HG02943 (cell line): ENCODE data around the gene SLC22A7.

Source experiments
- ATAC-seq: cut with Tn5 transposase; IDR thresholded peaks from one replicate; pipeline ENCODE4 v1.9.1; 2021; ENCODE audit warnings: mild to moderate bottlenecking, low read depth, moderate library complexity; ENCODE audit not compliant: unreplicated experiment

The SLC22A7 gene

DNA sequence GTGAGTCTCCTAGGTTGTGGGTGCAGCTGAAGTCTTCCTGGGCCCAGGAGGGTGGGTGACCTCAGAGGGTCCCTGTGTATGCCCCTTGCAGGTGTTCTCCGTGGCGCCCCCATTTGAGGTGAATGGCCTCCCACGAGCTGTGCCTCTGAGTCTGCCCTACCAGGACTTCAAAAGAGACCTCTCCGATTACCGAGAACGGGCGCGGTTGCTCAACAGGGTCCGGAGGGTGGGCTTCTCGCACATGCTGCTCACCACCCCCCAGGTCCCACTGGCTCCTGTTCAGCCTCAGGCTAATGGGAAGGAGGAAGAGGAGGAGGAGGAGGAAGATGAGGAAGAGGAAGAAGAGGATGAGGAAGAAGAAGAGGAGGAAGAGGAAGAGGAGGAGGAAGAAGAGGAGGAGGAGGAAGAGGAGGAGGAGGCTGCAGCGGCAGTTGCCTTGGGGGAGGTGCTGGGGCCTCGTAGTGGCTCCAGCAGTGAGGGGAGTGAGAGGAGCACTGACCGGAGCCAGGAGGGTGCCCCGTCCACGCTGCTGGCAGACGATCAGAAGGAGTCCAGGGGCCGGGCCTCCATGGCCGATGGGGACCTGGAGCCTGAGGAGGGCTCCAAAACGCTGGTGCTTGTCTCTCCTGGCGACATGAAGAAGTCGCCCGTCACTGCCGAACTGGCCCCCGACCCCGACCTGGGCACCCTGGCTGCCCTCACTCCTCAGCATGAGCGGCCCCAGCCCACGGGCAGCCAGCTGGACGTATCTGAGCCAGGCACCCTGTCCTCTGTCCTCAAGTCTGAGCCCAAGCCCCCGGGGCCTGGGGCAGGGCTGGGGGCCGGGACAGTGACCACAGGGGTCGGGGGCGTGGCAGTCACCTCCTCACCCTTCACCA, 15.2 kb upstream of the SLC22A7 start:
- no peak for ATAC-seq

DNA sequence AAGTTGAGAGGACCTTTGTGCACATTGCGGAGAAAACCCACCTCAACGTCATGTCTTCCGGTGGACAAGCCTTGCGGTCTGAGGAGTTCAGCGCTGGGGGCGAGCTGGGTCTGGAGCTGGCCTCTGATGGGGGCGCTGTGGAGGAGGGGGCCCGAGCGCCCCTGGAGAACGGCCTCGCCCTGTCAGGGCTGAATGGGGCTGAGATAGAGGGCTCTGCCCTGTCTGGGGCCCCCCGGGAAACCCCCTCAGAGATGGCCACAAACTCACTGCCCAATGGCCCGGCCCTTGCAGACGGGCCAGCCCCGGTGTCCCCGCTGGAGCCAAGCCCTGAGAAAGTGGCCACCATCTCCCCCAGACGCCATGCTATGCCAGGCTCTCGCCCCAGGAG, 14.6 kb upstream of the SLC22A7 start:
- ATAC-seq = no peak

DNA sequence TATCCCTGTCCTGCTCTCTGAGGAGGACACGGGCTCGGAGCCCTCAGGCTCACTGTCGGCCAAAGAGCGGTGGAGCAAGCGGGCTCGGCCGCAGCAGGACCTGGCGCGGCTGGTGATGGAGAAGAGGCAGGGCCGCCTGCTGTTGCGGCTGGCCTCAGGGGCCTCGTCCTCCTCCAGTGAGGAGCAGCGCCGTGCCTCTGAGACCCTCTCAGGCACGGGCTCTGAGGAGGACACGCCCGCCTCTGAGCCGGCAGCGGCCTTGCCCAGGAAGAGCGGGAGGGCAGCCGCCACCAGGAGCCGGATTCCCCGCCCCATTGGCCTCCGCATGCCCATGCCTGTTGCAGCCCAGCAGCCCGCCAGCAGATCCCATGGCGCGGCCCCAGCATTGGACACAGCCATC, 14.2 kb upstream of the SLC22A7 start:
- no peak for ATAC-seq

DNA sequence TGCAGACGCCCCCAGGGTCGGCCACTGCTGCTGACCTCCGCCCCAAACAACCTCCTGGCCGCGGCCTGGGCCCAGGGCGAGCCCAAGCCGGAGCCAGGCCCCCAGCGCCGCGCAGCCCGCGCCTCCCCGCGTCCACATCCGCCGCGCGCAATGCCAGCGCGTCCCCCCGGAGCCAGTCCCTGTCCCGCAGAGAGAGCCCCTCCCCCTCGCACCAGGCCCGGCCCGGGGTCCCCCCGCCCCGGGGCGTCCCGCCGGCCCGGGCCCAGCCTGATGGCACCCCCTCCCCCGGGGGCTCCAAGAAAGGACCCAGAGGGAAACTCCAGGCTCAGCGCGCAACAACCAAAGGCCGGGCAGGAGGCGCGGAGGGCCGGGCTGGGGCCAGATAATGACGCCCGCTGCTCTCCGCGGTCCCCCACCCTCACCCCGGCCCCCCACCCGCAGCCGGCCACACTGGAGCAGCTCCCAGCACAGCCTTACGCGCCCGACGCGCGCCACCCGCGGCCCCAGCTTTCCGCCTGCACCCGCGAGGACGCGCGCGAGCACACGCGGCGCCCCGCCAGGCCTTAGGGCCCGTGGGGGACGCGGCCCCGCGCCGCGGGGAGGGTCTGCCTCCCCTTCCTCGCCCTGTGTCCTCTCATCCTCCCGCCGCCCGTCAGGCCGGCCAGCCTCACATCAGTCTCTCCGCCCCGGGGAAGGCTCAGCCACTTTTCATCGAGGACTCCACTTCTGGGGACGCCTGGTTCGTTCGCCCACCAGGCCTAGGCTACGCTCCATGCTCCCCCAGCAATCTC, 12.9 kb upstream of the SLC22A7 start:
- no peak for ATAC-seq

DNA sequence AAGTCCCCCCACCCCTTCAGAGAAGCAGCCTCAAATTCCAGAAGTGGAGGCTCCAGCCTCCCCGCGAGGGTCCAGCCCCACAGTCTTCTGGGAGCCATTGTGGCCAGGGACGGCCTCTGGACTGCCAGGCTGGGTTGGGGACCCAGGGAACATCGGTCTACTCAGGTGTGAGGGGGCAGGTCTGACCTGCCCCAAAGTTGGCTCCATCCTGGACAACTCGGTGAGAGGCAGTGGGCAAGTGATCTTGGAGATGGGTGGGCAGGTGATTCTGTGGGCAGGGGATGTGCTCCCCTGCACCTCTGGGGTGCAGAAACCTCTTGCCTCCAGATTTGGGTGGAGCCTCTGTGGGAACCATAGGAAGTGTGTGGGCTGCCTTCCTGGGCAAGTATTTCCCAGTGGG, 12.2 kb upstream of the SLC22A7 start:
- ATAC-seq = no peak

DNA sequence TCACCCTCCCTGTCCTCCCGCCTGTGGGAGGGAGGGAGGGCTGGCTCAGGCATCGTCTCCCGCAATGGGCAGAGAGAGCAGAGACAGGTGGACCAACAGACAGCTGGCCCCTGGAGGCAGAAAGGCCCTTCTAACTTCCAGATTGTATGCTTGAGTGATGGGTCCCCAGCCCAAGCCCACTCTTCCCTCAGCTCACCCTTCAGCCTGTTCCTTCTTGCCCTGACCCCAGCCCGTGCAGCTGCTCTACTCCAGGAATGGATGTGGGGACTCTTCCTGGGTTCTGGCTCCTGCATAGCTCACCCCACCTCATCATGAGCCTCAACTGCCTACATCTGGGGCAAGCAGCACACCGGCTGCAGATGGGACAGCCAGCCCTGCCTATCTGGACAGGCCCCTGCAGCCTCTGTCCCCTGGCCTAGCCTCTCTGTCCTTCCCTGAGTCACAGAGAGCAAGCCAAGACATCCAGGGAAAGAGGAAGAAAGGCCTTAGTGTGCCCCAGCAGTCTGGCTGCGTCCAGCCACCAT, 11.5 kb upstream of the SLC22A7 start:
- ATAC-seq = no peak

DNA sequence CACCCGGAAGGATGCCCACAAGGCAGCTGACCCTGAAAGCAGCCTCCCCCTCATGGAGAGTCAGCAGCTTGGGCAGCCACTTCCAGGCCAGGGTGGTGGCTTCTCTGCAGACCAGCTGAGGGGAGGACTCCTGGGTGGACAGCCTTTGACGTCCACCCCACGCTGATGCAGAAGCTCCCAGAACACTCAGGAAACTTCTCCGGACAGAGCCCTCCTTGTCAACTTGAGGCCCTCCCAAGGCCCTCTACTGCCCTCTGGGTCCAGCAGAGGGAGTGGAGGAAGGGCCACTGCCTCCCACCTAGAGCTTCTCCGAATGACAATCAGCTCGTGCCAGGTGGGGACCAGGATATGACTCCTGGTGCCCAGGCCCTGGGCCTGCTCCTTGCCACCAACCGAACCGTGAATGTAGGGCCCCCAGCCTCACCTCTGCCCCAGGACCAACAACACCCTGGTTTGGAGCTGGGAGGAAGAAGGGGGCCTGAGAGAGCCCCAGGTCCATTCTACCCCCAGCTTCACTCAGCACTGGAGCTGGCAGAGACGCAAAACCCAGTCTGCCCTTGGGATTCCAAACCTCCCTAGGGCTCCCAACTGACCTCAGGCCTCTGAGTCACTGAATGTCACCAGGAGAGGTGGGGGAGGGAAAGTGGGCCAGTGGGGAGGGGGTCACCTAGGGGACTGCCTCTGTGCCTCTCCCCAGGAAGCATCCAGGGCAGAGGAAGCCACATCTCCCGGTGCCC, 10.9 kb upstream of the SLC22A7 start:
- no peak for ATAC-seq

DNA sequence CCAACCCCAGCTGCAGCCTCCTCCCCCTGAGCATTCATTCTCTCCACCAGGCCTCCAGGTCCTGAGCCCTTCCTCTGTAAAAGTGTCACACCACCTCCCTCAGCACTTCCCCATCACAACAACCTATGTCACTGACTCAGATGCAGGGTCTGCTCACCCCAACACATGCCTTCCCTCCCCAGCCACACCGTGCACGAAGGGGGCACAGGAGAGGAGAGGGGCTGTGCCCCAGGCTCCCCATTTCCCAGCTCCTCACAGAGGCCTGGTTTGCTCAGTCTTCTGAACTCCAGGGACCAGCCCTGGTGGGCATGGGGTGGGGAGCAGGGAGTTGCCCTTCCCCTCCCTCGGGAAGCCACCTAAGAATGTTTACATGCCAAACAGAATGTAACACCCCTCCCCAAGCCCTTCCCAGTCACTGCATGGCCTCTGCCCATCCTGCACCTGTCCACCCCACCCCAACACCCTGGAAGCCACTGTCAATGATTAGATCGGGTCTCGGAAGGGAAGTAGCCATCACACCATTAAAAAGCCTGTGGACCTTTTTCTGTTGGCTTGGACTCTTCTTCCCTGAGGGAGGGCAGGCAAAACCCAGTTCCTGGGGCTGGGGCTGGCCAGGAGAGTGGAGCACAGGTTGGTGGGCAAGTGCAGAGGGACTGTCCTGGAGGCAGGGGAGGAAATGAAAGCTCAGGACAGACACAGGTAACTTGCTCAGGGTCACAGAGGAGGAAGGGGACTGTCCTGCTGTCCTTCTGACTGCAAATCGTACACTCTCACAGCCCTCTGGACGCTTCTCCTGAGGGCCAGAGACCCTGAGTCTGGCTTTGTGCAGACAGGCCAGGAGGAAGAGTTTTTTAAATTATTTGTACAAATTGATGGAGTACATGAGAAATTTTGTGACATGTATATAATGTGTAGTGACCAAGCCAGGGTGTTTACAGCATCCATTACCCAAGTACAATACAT, 10.1 kb upstream of the SLC22A7 start:
- no peak for ATAC-seq

DNA sequence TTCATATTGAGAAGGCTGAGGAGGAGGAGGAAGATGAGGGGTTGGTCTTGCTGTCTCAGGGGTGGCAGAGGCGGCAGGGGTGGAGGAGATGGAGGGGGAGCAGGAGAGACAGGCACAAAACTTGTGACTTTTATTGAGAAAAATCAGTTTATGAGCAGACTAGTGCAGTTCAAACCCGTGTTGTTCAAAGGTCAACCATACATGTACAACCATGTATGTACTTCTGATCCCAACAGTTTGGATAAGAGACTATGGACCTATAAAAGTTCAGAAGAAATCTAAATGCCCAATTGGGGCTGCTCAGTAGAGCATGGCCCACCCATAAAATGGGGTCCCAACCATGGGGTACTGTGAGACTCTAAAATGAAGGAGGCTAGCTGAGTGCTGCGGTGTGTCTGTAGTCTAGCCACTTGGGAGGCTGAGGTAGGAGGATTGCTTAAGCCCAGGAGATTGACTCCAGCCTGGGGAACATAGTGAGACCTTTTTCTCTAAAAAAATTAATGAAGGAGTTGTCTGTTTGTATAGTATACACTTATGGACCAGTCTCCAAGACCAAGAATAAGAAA, 7.6 kb upstream of the SLC22A7 start:
- no peak for ATAC-seq

DNA sequence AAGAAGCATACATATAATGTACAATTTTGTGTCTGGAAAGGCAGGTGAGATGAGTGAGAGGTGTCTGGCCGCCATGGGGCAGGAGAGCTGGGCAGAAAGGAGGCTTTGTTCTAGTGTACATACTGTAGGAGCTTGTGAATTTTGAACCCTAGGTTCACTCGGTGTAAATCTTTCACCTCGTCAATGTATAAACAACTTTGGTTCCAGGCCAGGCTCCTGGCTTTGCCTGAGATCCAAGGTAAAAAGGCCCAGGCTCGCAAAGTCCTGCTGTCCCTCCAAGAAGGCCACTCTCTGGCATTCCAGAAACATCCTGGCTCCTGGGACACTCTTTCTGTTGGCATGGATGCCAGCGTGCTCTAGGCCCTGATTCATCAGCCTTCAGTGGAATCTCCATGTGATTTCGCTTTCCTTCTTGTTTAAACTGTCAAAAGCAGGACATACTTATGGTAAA, 7.1 kb upstream of the SLC22A7 start:
- ATAC-seq = no peak

DNA sequence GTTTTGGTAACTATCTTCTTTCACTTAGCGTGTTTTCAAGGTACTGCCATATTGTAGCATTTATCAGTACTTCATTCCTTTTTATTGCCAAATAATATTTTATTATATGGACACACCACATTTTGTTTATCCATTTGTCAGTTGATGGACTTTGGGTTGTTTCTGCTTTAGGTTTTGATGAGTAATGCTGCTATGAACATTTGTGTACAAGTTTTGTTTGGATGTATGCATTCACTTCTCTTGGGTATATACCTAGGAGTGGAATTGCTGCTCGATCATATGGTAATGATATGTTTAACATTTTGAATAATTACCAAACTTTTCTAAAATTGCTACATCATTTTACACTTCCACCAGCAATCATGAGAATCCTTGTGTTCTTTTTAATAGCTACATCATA, 6.4 kb upstream of the SLC22A7 start:
- ATAC-seq = no peak

DNA sequence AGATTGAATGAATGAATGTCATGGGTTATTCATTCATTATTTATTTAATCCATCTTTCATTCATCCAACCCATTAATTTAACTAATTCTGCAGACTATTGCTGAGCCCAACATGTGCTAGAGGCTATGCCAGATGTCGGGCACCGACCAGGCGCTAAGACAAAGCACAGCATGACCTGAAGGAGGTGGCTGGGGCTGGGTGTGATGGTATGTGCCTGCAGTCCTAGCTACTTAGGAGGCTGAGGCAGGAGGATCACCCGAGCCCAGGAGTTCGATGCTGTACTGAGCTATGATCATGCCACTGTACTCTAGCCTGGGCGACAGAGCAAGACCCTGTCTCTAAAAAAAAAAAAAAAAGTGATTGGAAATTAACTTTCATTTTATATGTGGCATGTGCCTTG, 5.7 kb upstream of the SLC22A7 start:
- ATAC-seq = no peak

DNA sequence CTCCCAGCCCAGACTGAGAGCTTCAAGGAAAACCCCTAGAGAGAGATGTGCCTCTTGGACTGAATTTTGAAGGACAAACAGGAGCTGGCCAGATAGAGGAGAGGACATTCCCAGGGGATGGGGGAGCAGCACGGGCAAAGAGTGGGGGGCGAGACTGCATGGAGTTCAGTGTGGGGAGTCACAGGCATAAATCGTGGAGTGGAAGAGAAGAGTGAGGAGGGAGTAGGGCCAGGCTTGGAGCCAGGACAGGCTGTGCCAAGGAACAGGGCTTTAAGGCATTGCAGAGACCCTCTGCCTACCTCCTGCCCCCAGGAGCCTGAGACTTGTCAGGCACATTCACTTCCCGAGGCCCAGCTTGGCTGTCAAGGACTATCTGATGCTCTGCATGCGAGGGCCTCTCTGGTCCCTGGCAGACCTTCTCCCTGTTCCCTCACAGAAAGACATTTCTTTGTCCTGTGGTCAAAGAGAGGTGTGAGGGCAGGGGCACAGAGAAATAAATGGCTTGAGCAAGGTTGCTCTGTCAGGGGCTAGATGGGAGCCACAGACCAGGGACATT, 5.2 kb upstream of the SLC22A7 start:
- ATAC-seq = no peak

DNA sequence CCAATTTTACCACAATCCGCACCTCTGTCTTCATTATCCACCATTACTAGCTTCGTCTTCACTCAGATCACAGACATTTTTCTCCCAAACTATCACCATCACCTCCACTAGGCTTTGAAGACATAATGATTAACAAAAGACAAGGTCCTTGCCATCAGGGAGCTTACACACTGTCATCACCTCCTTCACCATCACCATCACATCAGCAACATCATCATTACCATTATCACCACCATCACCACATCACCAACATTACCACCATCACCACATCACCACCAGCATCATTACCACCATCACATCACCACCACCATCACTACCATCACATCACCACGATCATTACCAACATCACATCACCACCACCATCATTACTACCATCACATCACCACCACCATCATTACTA, 4.4 kb upstream of the SLC22A7 start:
- no peak for ATAC-seq

DNA sequence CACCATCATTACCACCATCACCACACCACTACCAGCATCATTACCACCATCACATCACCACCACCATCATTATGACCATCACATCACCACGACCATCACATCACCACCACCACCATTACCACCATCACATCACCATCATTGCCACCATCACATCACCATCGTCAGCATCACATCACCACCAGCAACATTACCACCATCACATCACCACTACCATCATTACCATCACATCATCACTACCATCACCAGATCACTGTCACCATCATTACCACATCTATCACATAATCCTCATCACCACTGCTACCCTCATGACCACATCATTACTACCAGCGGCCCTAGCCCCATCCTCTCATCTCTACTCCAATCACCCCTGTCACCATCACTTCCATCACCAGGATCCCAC, 3.5 kb upstream of the SLC22A7 start:
- ATAC-seq = no peak

DNA sequence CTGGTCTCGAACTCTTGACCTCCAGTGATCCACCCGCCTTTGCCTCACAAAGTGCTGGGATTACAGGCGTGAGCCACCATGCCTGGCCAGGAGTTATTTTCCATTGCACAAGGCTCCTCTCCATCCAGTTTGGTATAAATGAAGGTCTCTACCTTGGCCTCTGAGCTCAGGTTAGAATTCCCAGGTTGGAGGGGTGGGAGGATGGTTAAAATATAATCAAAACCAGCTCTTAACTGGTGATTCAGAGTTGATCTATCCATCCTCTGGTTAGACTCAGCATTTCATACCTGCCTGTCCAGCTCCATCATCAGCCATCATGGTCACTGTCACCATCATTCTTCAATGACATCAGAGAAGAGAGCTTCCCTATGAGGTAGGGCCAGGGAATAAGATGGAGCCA, 2.6 kb upstream of the SLC22A7 start:
- ATAC-seq = no peak

DNA sequence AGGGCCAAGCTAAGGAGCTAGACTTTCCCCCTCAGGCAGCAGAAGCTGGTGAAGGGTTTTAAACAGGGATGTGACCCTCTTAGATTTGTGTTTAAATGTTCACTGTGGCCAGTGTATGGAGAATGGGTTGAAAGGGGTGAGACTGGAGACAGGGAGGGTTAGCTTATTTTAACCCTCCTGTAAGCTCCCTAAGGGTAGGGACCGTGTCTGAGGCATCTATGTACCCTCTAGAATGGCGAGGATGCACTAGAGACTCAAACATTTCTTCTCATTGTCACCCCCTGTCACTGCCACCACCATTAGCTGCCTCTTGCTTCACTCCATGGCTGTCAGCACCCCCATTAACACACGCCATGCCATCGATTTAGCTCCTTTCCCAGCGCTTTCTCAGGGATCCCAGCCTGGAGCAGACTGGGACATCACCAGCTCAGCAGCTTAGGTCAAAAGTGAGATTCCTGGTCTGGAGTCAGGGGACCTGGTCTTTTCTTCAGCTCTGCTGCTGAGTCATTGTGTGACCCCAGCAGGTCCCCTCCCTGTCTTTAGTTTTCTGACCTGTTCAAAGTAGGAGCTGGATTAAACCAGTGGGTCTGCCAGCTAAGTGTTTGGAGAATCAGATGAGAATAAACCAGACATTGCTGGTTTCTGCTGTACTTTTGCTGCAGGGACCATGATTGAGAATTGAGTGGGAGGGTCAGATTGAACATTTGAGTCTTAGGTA, 1.1 kb upstream of the SLC22A7 start:
- no peak for ATAC-seq

DNA sequence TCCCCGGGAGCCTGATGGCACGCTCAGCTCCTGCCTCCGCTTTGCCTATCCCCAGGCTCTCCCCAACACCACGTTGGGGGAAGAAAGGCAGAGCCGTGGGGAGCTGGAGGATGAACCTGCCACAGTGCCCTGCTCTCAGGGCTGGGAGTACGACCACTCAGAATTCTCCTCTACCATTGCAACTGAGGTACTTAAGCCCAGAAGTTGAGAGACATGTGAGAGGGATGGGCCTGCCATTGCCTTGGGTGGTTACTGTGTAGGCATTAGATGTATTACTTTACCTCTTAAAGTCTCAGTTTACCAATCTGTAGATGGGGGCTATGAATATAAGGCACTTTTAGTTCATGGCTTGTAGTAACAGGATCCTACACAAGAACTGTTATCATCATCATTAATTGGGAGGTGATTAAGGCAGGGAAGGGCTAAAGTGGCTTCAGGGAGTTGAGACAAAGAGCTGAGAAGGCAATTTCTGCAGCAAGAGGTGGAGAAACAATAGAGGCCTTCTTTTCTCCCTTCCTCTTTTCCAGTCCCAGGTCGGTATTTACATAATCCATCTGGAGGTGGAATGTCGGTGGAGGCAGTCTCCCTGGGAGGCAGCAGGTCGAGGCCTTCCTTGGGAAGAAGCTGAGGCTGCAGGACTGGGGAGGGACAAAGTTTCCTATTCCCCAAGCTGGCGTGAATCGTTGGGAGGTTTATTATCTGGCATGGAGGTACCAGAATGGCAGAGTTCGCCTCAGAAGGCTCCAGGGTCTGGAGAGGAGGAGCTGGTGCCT, 691 bp downstream of the SLC22A7 start:
- ATAC-seq = no peak
